ENCODE results near the gene MSH6. TPM values are rescaled to one million over a fixed set of nuclear protein-coding genes. Genes with fewer than 3 reads are reported as not detected.

Gene MSH6
- total RNA-seq, 2 experiments from 2014 or later: 291 to 525 TPM

DNA sequence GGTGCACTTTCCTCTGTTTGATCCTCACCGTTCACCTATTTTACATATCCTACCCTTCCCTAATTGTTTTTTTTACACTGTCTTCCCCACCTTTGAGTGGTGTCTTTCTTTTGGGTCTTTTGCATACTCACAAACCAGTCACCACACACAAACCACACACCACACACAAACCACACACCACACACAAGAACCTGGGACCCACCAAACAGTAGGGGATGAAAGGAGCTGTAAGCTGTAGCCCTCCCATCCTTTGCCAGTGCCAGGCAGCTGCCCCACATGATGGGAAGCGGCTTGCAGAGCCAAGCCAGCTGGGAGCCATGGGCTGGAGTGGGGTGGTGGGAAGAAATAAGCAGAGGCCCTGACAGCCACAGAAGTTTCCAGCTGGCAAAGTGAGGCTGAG is 38.9 kb upstream of the MSH6 start:
- ChIA-PET POLR2A (interaction anchor here (0.8 to 2.6 kb wide), 6 partner anchors 9 to 87 kb away, joined by 3 to 10 read pairs (median 4); no protein-coding TSS in a partner anchor), CTCF (ENCODE audit: unreplicated experiment) (interaction anchor here (1.5 to 1.7 kb wide), 2 partner anchors 9 to 24 kb away, joined by 4 read pairs; no protein-coding TSS in a partner anchor)
- Histone ChIP-seq H3K4me1 (ENCODE audit: insufficient read depth, low read length, poor library complexity, severe bottlenecking) (peaks cover 38% of the 10 kb centered on the region), H3K79me2 (ENCODE audit: insufficient read depth, low read depth, low read length) (peaks cover 41% of the 10 kb centered on the region; the same call in 1 of the 2 replicates), H4K20me1 (ENCODE audit: insufficient read depth, low read length) (no peaks in the 10 kb centered on the region), H3K36me3 (ENCODE audit: insufficient read depth, low read length) (peaks cover 96% of the 10 kb centered on the region), H3K4me2 (ENCODE audit: low read length) (no peak overlapping the region), H3K4me3 (ENCODE audit: low read depth, low read length, poor library complexity, severe bottlenecking) (no peak overlapping the region), H3K9me3 (ENCODE audit: low read length) (peaks cover 41% of the 10 kb centered on the region), H3K9me2 (ENCODE audit: insufficient read depth, low read length) (no peaks in the 10 kb centered on the region), H3K27ac (ENCODE audit: low read depth, low read length, poor library complexity, severe bottlenecking) (no peak overlapping the region), H2AFZ (ENCODE audit: low read length) (no peak overlapping the region)
- TF ChIP-seq, protein P1, sequence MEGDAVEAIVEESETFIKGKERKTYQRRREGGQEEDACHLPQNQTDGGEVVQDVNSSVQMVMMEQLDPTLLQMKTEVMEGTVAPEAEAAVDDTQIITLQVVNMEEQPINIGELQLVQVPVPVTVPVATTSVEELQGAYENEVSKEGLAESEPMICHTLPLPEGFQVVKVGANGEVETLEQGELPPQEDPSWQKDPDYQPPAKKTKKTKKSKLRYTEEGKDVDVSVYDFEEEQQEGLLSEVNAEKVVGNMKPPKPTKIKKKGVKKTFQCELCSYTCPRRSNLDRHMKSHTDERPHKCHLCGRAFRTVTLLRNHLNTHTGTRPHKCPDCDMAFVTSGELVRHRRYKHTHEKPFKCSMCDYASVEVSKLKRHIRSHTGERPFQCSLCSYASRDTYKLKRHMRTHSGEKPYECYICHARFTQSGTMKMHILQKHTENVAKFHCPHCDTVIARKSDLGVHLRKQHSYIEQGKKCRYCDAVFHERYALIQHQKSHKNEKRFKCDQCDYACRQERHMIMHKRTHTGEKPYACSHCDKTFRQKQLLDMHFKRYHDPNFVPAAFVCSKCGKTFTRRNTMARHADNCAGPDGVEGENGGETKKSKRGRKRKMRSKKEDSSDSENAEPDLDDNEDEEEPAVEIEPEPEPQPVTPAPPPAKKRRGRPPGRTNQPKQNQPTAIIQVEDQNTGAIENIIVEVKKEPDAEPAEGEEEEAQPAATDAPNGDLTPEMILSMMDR (conservative IDR thresholded peaks at IDR 0.05; ENCODE audit: low read length): no peak
- TF ChIP-seq EZH2phosphoT487 (IDR thresholded peaks at IDR 0.05; ENCODE audit: borderline replicate concordance, low read depth, low read length): no peak
- no TSS peak for BruUV-seq (replicated peaks)
- DNase-seq (ENCODE audit: low spot score): no peak
- intact Hi-C loops (cut with micrococcal nuclease; ENCODE audit: unreplicated experiment): no loop called here

DNA sequence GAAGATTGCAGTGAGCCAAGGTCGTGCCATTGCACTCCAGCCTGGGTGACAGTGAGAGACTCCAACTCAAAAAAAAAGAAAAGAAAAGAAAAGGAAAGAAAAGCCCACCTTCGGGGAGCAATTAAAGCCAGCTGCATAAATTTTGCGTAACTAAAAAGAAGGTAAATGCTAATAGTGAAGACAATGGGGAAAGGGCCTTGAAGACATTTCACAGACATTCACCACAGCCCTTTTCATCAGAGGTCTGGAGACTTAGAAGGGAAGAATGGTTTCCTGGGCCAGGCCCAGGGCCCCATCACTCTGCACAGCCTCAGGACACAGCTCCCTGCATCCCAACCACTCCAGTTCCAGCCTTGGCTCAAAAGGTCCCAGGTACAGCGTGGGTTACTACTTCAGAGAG is 35.1 kb upstream of the MSH6 start:
- Histone ChIP-seq H3K36me3 (ENCODE audit: insufficient read depth, low read length) (peaks cover 96% of the 10 kb centered on the region), H3K9me2 (ENCODE audit: insufficient read depth, low read length) (no peaks in the 10 kb centered on the region), H3K9me3 (ENCODE audit: low read length) (peaks cover 45% of the 10 kb centered on the region), H3K27ac (ENCODE audit: low read depth, low read length, poor library complexity, severe bottlenecking) (no peak overlapping the region), H2AFZ (ENCODE audit: low read length) (no peak overlapping the region), H4K20me1 (ENCODE audit: insufficient read depth, low read length) (no peaks in the 10 kb centered on the region), H3K4me2 (ENCODE audit: low read length) (no peak overlapping the region), H3K4me3 (ENCODE audit: low read depth, low read length, poor library complexity, severe bottlenecking) (no peak overlapping the region), H3K79me2 (ENCODE audit: insufficient read depth, low read depth, low read length) (peaks cover 46% of the 10 kb centered on the region; the same call in 1 of the 2 replicates), H3K4me1 (ENCODE audit: insufficient read depth, low read length, poor library complexity, severe bottlenecking) (peaks cover 42% of the 10 kb centered on the region)
- intact Hi-C loops (cut with micrococcal nuclease; ENCODE audit: unreplicated experiment): no loop called here
- BruUV-seq (replicated peaks): no TSS peak
- DNase-seq (ENCODE audit: low spot score): no peak
- ChIA-PET CTCF (ENCODE audit: unreplicated experiment) (no interaction called here), POLR2A (interaction anchor here (0.7 to 1.7 kb wide), 3 partner anchors 28 to 56 kb away, joined by 3 to 4 read pairs (median 3); partner anchors contain the start of gene MSH6)
- TF ChIP-seq EZH2phosphoT487 (IDR thresholded peaks at IDR 0.05; ENCODE audit: borderline replicate concordance, low read depth, low read length): no peak
- TF ChIP-seq, protein P1 (conservative IDR thresholded peaks at IDR 0.05; ENCODE audit: low read length): no peak

DNA sequence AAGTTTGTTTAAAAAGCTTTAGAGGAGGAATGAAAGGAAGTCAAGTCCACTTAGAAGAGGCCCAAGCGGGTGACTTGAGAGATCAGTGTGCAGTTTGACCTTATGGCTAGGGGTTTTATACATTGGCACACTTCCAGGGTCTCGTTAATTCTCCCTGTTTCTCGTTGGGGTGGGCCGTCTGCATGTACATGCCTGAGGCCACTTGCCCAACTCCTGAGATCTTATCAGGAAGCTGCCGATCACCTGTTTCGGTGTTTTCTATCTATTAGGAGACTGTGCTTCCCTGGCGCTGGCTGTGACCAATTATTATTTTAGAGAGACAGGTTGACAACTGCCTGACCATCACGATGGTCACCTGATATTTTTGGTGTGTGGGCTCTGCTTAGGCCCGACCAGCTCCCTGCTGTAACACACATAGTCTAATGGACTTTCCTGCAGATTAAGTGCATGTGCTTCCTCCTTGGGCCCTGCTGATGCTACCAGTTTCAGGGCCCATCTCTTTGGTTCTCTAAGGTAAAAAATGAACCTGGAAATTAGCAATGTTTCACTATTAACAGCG is 31.0 kb upstream of the MSH6 start:
- peaks cover 61% of the 10 kb centered on the region; the same call in 1 of the 2 replicates for H3K79me2 ChIP-seq (ENCODE audit: insufficient read depth, low read depth, low read length)
- H3K4me1 ChIP-seq (ENCODE audit: insufficient read depth, low read length, poor library complexity, severe bottlenecking): peaks cover 67% of the 10 kb centered on the region
- H2AFZ ChIP-seq (ENCODE audit: low read length): peak overlapping the region; percentile 8; the same call in 1 of the 2 replicates
- no peak for TF ChIP-seq EZH2phosphoT487 (IDR thresholded peaks at IDR 0.05; ENCODE audit: borderline replicate concordance, low read depth, low read length)
- TF ChIP-seq, protein P1 (conservative IDR thresholded peaks at IDR 0.05; ENCODE audit: low read length): no peak
- no TSS peak for BruUV-seq (replicated peaks)
- CTCF ChIA-PET (ENCODE audit: unreplicated experiment): no interaction called here
- no peaks in the 10 kb centered on the region for H3K9me2 ChIP-seq (ENCODE audit: insufficient read depth, low read length)
- POLR2A ChIA-PET: interaction anchor here (0.6 to 2.3 kb wide), 8 partner anchors 9 to 762 kb away, joined by 3 to 10 read pairs (median 4); no protein-coding TSS in a partner anchor
- peak overlapping the region; percentile 79 for H3K27ac ChIP-seq (ENCODE audit: low read depth, low read length, poor library complexity, severe bottlenecking)
- DNase-seq (ENCODE audit: low spot score): no peak
- no peaks in the 10 kb centered on the region for H4K20me1 ChIP-seq (ENCODE audit: insufficient read depth, low read length)
- peak overlapping the region; percentile 49 for H3K4me2 ChIP-seq (ENCODE audit: low read length)
- peaks cover 30% of the 10 kb centered on the region for H3K9me3 ChIP-seq (ENCODE audit: low read length)
- H3K36me3 ChIP-seq (ENCODE audit: insufficient read depth, low read length): peaks cover 75% of the 10 kb centered on the region
- H3K4me3 ChIP-seq (ENCODE audit: low read depth, low read length, poor library complexity, severe bottlenecking): no peak overlapping the region
- intact Hi-C loops (cut with micrococcal nuclease; ENCODE audit: unreplicated experiment): no loop called here

All from OCI-LY7 (cell line).